Lower leg skin (tissue), 3 donors: Measurements from ENCODE around the gene CPZ.

ENCODE experiments used
- CTCF ChIP-seq, 3 donors: fragments of 450-650 bp; IDR thresholded peaks; one replicate each; pipeline ENCODE4 v1.5.1; 2016; ENCODE audit warnings: antibody characterized with exemption in 3 of 3, mild to moderate bottlenecking in 3 of 3, moderate library complexity in 2 of 3
- POLR2A ChIP-seq, 2 donors: fragments of 450-650 bp; IDR thresholded peaks; one replicate each; pipeline ENCODE4 v1.6.1; 2016 to 2017; ENCODE audit warnings: antibody characterized with exemption in 2 of 2, mild to moderate bottlenecking in 1 of 2, moderate library complexity in 1 of 2

GRCh38 chr4:8559011-8559410 lies 33.6 kb upstream of the CPZ start:
- TF ChIP-seq CTCF (IDR thresholded peaks at IDR 0.05) (no peak), POLR2A (IDR thresholded peaks at IDR 0.05) (no peak)
